ENCODE results near the gene NAT16.
"Not testable (repeated sequence)": the region's sequence is repeated elsewhere in the genome, so short reads cannot be mapped to it uniquely, and the experiment has no call there.

NAT16 gene

GRCh38 chr7:101201695-101202602 is 21.9 kb upstream of the NAT16 start:
- no peak for DNase-seq

GRCh38 chr7:101200862-101201599 is 20.9 kb upstream of the NAT16 start, which contains the start of gene MOGAT3:
MOGAT3 (minus strand) TSS chr7:101201036; CDS start chr7:101200854, 182 bp downstream.
- DNase-seq: no peak

- DNase-seq: no peak
These were observed 20.4 kb upstream of the NAT16 start for GRCh38 chr7:101200504-101200861.

GRCh38 chr7:101199522-101199921 is 19.4 kb upstream of the NAT16 start:
- DNase-seq: not testable (repeated sequence)

GRCh38 chr7:101198476-101198875 is 18.4 kb upstream of the NAT16 start:
- no peak for DNase-seq

GRCh38 chr7:101197991-101198390 is 17.9 kb upstream of the NAT16 start:
- no peak for DNase-seq

GRCh38 chr7:101195884-101196283 is 15.8 kb upstream of the NAT16 start:
- DNase-seq: no peak

- no peak for DNase-seq
These were observed 9.0 kb upstream of the NAT16 start for GRCh38 chr7:101189109-101189508.

- no peak for DNase-seq
These were observed 6.8 kb upstream of the NAT16 start for GRCh38 chr7:101186844-101187428.

- no peak for DNase-seq
These were observed 6.1 kb upstream of the NAT16 start for GRCh38 chr7:101186194-101186593.

GRCh38 chr7:101185258-101185839 is 5.3 kb upstream of the NAT16 start:
- no peak for DNase-seq

- DNase-seq: no peak
These were observed 380 bp downstream of the NAT16 start for GRCh38 chr7:101179713-101180112.

GRCh38 chr7:101179117-101179516 is 976 bp downstream of the NAT16 start:
- no peak for DNase-seq

GRCh38 chr7:101177644-101178043 is 2.4 kb downstream of the NAT16 start:
- no peak for DNase-seq

GRCh38 chr7:101175664-101176063 is 4.4 kb downstream of the NAT16 start:
- no peak for DNase-seq

- no peak for DNase-seq
These were observed 5.7 kb downstream of the NAT16 start for GRCh38 chr7:101174322-101174854.

- peak in 4 of 5 donors; percentile 39 to 79 (median 47) for DNase-seq
These were observed 6.3 kb downstream of the NAT16 start for GRCh38 chr7:101173752-101174244.

- no peak for DNase-seq
These were observed 7.0 kb downstream of the NAT16 start for GRCh38 chr7:101172854-101173751.

GRCh38 chr7:101172005-101172853 is 7.9 kb downstream of the NAT16 start:
- DNase-seq: peak in 1 of 5 donors; percentile 35

GRCh38 chr7:101171442-101171837 is 8.7 kb downstream of the NAT16 start:
- DNase-seq: no peak
